Fibroblast of gingiva (primary cell): Measurements from ENCODE around the gene MPZL3.
"Not testable (repeated sequence)": the region's sequence is repeated elsewhere in the genome, so short reads cannot be mapped to it uniquely, and the experiment has no call there.

Experiments
- DNase-seq: peaks from one replicate; pipeline ENCODE4 v3.0.0-alpha.2; 2011; ENCODE audit warnings: low read depth

MPZL3 gene

DNA sequence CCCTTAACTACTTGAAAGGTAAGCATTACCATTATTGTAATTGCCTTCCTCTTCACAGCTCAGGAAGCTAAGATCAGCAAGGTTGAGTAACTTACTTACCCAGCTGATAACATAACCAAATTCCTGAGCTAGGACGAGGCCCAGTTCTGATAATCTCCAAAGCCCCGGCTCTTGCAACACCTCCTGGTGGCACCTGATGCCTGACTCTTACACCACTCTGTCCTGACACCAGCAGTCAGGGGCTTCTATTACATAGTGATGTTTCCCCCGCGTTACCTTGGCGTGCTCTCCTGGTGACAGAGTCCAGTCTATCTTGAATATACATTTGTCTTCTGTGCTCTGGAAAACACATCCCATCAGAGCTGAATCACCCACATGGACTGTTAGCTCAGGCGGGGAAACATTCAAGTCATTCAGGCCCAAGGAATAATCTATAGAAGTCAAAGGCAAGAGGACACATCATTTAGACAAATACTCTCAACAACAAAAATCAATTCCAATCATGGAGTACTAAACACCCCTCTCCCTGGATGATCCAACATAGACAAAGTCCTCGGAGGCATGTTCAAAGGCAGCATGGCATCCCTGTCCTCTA lies 39.9 kb downstream of the MPZL3 start:
- DNase-seq, result no peak

GRCh38 chr11:118211006-118211405 lies 41.2 kb downstream of the MPZL3 start:
- peak; percentile 45 for DNase-seq

- no peak for DNase-seq
These were observed 41.8 kb downstream of the MPZL3 start for GRCh38 chr11:118210323-118210722.

GRCh38 chr11:118209033-118209432 lies 43.1 kb downstream of the MPZL3 start:
- no peak for DNase-seq

DNA sequence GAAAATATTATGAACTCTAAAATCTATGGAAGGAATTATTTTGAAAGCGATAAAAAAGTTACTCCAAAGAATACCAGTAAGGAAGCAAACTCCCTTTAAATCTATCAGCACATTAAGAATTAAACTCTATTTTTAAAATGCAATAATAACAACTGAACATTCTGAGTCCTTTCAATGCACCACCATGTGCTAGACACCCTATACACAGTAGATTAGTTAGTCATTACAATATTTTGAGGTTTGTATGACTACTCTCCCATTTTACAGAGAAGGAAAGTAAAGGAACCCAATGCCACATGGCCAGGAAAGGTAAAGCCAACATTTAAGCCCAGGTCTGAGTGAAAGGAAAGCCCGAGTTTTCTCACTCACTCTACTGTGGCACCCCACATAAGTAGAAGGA lies 45.1 kb downstream of the MPZL3 start:
- DNase-seq, result no peak

DNA sequence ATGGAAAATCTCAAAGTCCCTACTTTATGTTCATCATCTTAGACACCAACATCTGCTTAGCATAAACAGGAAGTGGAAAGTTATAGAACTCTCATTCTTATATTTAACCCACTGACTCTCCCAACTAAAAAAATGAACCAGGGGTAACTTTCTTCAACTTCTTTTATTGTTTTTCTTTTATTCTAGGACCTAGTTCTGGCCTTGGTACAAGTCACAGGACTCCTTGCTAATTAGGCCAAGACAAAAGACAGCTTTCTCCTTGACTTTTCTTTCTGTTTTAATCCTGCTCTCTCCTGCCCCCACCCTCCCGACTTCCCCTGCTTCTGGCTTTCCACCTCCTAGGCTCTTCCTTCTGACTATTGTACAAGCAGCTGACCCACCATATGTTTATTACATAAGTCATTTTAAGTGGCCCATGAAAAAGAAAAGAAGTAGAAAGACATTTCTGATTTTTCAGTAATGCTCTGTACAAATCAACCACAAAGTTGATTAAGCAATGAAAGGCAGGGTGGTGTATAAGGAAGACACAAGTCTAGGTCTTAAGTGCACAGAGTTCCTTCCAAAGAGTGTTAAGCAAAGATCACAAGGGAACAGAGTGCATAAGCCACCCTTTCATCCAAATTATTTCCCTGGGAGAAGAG lies 45.7 kb downstream of the MPZL3 start:
- DNase-seq, result no peak

GRCh38 chr11:118205606-118206378 lies 46.4 kb downstream of the MPZL3 start:
- no peak for DNase-seq

DNA sequence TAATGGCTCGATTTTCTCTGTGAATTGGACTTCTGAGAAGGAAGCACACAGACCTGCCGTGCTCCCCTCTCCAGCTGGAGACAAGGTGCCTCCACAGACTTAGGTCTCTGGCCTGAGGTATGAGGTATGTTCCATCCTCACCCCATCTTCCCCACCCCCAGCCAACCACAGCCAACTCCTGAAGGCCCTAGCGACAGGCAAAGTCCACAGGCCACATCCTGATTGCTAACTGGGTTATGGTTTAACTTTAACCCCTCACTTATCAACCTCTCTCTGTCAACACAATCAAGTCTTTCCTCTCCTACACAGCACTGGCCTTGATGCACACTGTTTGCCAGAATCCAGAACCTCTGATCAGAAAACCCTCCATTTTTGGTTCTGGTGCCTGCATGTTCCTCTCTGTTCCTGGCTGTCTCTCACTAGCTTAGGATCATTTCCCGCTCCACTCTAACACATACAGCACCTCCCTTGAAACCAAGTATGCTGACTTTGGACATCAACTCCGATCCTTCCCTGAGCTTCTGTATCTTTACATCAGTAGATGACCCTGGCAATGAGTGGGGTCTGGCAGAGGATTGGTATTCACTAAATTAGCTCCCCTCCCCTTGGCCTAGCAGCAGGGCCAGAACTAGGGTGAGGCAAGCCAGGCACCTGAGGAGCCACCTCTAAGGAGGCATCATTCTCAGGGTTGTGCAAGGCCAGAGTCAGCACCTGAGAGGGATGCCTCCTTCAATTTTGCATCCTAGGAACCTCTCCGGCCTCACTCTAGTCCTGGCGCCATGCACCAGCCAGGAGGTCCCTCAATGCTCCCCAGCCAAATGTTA lies 49.4 kb downstream of the MPZL3 start:
- no peak for DNase-seq

GRCh38 chr11:118201966-118202365 lies 50.2 kb downstream of the MPZL3 start:
- DNase-seq, result no peak

- DNase-seq, result no peak
These were observed 51.1 kb downstream of the MPZL3 start for GRCh38 chr11:118200901-118201680.

- no peak for DNase-seq
These were observed 51.7 kb downstream of the MPZL3 start for GRCh38 chr11:118200497-118200896.

DNA sequence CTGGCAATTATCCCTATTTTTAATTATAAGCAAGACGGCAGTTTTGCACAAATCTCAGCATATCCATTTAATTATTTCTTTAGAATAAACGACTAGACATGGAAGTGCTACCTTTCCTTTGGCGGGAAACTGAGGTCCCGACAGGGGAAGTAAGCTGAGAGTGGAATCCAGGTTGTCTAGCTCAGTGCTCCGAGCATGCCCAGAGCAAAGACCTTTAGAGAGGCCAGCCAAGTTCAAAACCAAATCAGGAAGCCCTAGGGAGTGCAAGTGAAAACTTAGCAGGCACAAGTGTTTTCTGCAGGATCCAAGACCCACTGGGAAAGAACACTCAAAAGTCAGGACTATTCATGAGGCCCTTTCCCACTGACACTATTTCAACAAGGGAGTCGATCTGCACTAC lies 53.0 kb downstream of the MPZL3 start:
- DNase-seq, result no peak

DNA sequence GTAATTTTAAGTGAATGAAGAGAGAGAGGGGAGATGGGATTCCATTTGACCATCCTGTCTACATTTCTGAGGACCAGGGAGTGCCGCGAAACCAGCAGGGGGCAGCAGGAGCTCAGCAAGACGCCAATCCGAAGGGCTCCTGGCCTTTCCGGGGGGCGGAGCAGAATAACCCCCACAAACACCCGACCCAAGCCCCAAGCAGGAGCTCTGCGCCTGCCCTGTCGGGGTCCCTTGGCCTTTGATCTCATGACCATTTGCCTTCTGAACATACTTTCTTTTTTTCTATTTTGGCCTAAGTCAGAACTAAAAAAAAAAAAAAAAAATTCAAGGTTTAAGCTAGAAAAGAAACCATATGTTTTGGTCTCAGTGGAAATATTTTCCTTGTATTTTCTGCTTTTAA lies 53.8 kb downstream of the MPZL3 start:
- peak; percentile 36 for DNase-seq

DNA sequence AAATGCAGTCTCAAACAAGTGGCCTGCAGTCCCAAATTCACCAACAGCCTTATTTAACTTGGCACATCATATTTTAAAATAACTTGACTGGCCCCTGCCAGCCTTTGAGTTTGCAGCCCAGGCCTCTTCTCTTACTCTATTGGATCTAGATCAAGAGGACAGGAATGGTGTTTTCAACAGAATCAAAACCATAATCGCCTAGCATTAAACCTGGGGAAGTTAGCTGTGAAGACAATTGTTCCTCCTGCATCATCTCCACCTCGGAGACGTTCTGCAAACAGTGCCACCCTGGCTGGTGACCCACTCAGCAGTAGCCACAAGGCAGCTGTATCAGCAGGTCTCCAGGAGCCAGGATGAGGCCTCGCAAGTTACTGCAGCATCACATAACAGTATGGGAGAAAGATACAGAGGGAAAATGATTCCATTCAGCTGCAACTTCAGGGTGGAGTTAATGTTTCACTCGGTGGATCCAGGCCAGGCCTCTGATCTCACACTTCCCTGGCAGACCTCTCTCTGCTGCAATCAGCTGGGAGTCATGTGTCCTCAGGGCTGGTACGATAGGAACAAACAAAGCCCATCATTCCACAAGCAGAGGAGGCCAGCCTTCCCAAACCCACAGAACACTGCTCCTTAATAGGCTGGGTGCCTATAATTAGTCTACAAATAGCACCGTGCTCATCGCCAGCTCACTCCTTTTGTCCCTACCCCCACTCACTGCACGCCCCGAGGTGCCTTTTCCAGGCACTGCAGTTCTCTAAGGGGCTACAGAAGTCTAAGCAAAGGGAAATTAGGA lies 57.1 kb downstream of the MPZL3 start:
- DNase-seq, result peak; percentile 68

- no peak for DNase-seq
These were observed 58.1 kb downstream of the MPZL3 start for GRCh38 chr11:118193910-118194566.

GRCh38 chr11:118192817-118193216 lies 59.3 kb downstream of the MPZL3 start:
- DNase-seq, result not testable (repeated sequence)

- DNase-seq, result not testable (repeated sequence)
These were observed 61.1 kb downstream of the MPZL3 start for GRCh38 chr11:118190942-118191506.

- DNase-seq, result no peak
These were observed 65.6 kb downstream of the MPZL3 start for GRCh38 chr11:118186346-118187107.
